Keratinocyte (primary cell): ENCODE data around the gene RBM44.

ENCODE experiments used
- EZH2 ChIP-seq: IDR thresholded peaks from one replicate; pipeline ENCODE4 v1.6.1; 2012; ENCODE audit warnings: inconsistent platforms, mild to moderate bottlenecking, low read length, moderate library complexity
- TF ChIP-seq, protein P1 (sequence below), 3 experiments: IDR thresholded peaks in 1 of 3; conservative IDR thresholded peaks in 1 of 3; optimal IDR thresholded peaks in 1 of 3; 2 replicates in 2 of 3; 3 replicates in 1 of 3; pipeline versions ENCODE3 to v1.5.1; 2011; ENCODE audit warnings: low read length in 3 of 3, mild to moderate bottlenecking in 3 of 3, moderate library complexity in 2 of 3, control low read depth in 1 of 3, inconsistent platforms in 1 of 3; ENCODE audit not compliant: insufficient read depth in 2 of 3; ENCODE audit errors: extremely low read depth in 1 of 3

DNA sequence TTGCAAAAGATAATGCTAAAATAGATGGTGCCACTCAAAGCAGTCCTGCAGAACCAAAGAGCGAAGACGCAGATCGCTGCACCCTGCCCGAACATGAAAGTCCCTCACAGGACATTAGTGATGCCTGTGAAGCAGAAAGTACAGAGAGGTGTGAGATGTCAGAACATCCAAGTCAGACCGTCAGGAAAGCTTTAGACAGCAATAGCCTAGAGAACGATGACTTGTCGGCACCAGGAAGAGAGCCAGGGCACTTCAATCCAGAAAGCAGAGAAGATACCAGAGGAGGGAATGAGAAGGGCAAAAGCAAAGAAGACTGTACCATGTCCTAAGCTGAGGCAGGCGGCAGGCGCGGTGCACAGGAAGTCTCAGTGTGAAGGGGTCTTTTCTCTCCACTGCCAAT, 34.8 kb upstream of the RBM44 start:
- TF ChIP-seq, protein P1, sequence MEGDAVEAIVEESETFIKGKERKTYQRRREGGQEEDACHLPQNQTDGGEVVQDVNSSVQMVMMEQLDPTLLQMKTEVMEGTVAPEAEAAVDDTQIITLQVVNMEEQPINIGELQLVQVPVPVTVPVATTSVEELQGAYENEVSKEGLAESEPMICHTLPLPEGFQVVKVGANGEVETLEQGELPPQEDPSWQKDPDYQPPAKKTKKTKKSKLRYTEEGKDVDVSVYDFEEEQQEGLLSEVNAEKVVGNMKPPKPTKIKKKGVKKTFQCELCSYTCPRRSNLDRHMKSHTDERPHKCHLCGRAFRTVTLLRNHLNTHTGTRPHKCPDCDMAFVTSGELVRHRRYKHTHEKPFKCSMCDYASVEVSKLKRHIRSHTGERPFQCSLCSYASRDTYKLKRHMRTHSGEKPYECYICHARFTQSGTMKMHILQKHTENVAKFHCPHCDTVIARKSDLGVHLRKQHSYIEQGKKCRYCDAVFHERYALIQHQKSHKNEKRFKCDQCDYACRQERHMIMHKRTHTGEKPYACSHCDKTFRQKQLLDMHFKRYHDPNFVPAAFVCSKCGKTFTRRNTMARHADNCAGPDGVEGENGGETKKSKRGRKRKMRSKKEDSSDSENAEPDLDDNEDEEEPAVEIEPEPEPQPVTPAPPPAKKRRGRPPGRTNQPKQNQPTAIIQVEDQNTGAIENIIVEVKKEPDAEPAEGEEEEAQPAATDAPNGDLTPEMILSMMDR (optimal IDR thresholded peaks at IDR 0.05 in 1 of 3, IDR thresholded peaks at IDR 0.05 in 1 of 3, conservative IDR thresholded peaks at IDR 0.05 in 1 of 3; ENCODE audit: extremely low read depth in 1 of 3, insufficient read depth in 2 of 3, low read length in 3 of 3) = no peak
- TF ChIP-seq EZH2 = no peak
